Skeletal muscle satellite cell (primary cell): ENCODE data around the gene KCNH6.

Experiments
- H3K27me3 ChIP-seq: 2 replicates; pipeline ENCODE4 v1.7.0; 2013; ENCODE audit warnings: low read length; ENCODE audit not compliant: control insufficient read depth, insufficient read depth
- H3K36me3 ChIP-seq: 2 replicates; pipeline ENCODE4 v1.7.0; 2013; ENCODE audit warnings: mild to moderate bottlenecking, control low read depth, low read length; ENCODE audit not compliant: insufficient read depth
- H3K4me1 ChIP-seq: 2 replicates; pipeline ENCODE4 v1.7.0; 2013; ENCODE audit warnings: low read length; ENCODE audit not compliant: control insufficient read depth, insufficient read depth
- H3K4me2 ChIP-seq: 2 replicates; pipeline ENCODE4 v1.7.0; 2013; ENCODE audit warnings: mild to moderate bottlenecking, low read length
- H3K4me3 ChIP-seq: 2 replicates; pipeline ENCODE4 v1.7.0; 2013; ENCODE audit warnings: low read length
- H3K9ac ChIP-seq: 2 replicates; pipeline ENCODE4 v1.7.0; 2013; ENCODE audit warnings: mild to moderate bottlenecking, low read depth, low read length, moderate library complexity
- H3K9me3 ChIP-seq: replicated peaks from 2 replicates; pipeline ENCODE4 v1.7.0; 2013; ENCODE audit warnings: mild to moderate bottlenecking, control low read depth, low read length

KCNH6 gene

GRCh38 chr17:63530557-63531021, 7.4 kb downstream of the KCNH6 start:
- no peaks in the 10 kb centered on the region for H3K4me1 ChIP-seq
- H3K9me3 ChIP-seq, result no peaks in the 10 kb centered on the region
- no peak overlapping the region for H3K9ac ChIP-seq
- H3K4me2 ChIP-seq, result no peak overlapping the region
- H3K36me3 ChIP-seq, result no peaks in the 10 kb centered on the region
- H3K4me3 ChIP-seq, result no peak overlapping the region
- H3K27me3 ChIP-seq, result peaks cover 38% of the 10 kb centered on the region

GRCh38 chr17:63531022-63531965, 8.1 kb downstream of the KCNH6 start:
- Histone ChIP-seq H3K4me2 (no peak overlapping the region), H3K27me3 (peaks cover 38% of the 10 kb centered on the region), H3K9ac (no peak overlapping the region), H3K36me3 (no peaks in the 10 kb centered on the region), H3K4me1 (no peaks in the 10 kb centered on the region), H3K9me3 (no peaks in the 10 kb centered on the region), H3K4me3 (no peak overlapping the region)

- H3K9ac ChIP-seq, result no peak overlapping the region
Measured at GRCh38 chr17:63533433-63534077, 10.4 kb downstream of the KCNH6 start.

GRCh38 chr17:63534078-63534570, 11.0 kb downstream of the KCNH6 start:
- Histone ChIP-seq H3K36me3 (no peaks in the 10 kb centered on the region), H3K9ac (no peak overlapping the region), H3K4me2 (no peak overlapping the region), H3K4me1 (peaks cover 3% of the 10 kb centered on the region), H3K27me3 (peaks cover 43% of the 10 kb centered on the region), H3K9me3 (no peaks in the 10 kb centered on the region), H3K4me3 (no peak overlapping the region)

More at GRCh38 chr17:63533433-63534077, 10.4 kb downstream of the KCNH6 start:
- Histone ChIP-seq H3K27me3 (peaks cover 38% of the 10 kb centered on the region), H3K4me2 (no peak overlapping the region), H3K4me1 (peaks cover 3% of the 10 kb centered on the region), H3K36me3 (no peaks in the 10 kb centered on the region), H3K4me3 (no peak overlapping the region), H3K9me3 (no peaks in the 10 kb centered on the region)

- Histone ChIP-seq H3K36me3 (no peaks in the 10 kb centered on the region), H3K9me3 (no peaks in the 10 kb centered on the region), H3K27me3 (peaks cover 51% of the 10 kb centered on the region), H3K9ac (no peak overlapping the region), H3K4me3 (no peak overlapping the region), H3K4me1 (peaks cover 3% of the 10 kb centered on the region), H3K4me2 (no peak overlapping the region)
Measured at GRCh38 chr17:63534816-63535455, 11.8 kb downstream of the KCNH6 start.

GRCh38 chr17:63535640-63536039, 12.5 kb downstream of the KCNH6 start:
- no peak overlapping the region for H3K4me2 ChIP-seq
- peaks cover 55% of the 10 kb centered on the region for H3K27me3 ChIP-seq
- H3K9ac ChIP-seq, result no peak overlapping the region
- H3K9me3 ChIP-seq, result no peaks in the 10 kb centered on the region
- H3K4me1 ChIP-seq, result peaks cover 3% of the 10 kb centered on the region
- no peaks in the 10 kb centered on the region for H3K36me3 ChIP-seq
- H3K4me3 ChIP-seq, result no peak overlapping the region

GRCh38 chr17:63537001-63537400, 13.8 kb downstream of the KCNH6 start:
- H3K4me2 ChIP-seq, result no peak overlapping the region
- no peak overlapping the region for H3K4me3 ChIP-seq
- H3K9me3 ChIP-seq, result no peaks in the 10 kb centered on the region
- no peaks in the 10 kb centered on the region for H3K36me3 ChIP-seq
- H3K4me1 ChIP-seq, result peaks cover 3% of the 10 kb centered on the region
- peaks cover 59% of the 10 kb centered on the region for H3K27me3 ChIP-seq
- no peak overlapping the region for H3K9ac ChIP-seq

- Histone ChIP-seq H3K36me3 (no peaks in the 10 kb centered on the region), H3K9ac (no peak overlapping the region), H3K4me3 (no peak overlapping the region), H3K4me2 (peak overlapping the region; percentile 52), H3K4me1 (peaks cover 3% of the 10 kb centered on the region), H3K27me3 (peaks cover 61% of the 10 kb centered on the region), H3K9me3 (no peaks in the 10 kb centered on the region)
Measured at GRCh38 chr17:63537991-63538692, 15.0 kb downstream of the KCNH6 start.

- Histone ChIP-seq H3K9ac (no peak overlapping the region), H3K9me3 (no peaks in the 10 kb centered on the region), H3K27me3 (peaks cover 55% of the 10 kb centered on the region), H3K36me3 (no peaks in the 10 kb centered on the region), H3K4me1 (peaks cover 3% of the 10 kb centered on the region), H3K4me3 (no peak overlapping the region), H3K4me2 (peak overlapping the region; percentile 52)
Measured at GRCh38 chr17:63538693-63539595, 15.8 kb downstream of the KCNH6 start.

- H3K36me3 ChIP-seq, result no peaks in the 10 kb centered on the region
- H3K4me3 ChIP-seq, result no peak overlapping the region
- H3K4me2 ChIP-seq, result no peak overlapping the region
- no peak overlapping the region for H3K9ac ChIP-seq
- H3K4me1 ChIP-seq, result peaks cover 3% of the 10 kb centered on the region
- peaks cover 49% of the 10 kb centered on the region for H3K27me3 ChIP-seq
- H3K9me3 ChIP-seq, result no peaks in the 10 kb centered on the region
Measured at GRCh38 chr17:63540590-63540989, 17.4 kb downstream of the KCNH6 start.
